GM18867 (cell line): Measurements from ENCODE around the gene PKP3.
"Not testable (repeated sequence)": the region's sequence is repeated elsewhere in the genome, so short reads cannot be mapped to it uniquely, and the experiment has no call there.

Experiments used
- ATAC-seq: cut with Tn5 transposase; IDR thresholded peaks from one replicate; pipeline ENCODE4 v1.9.1; 2021; ENCODE audit warnings: mild to moderate bottlenecking, moderate library complexity; ENCODE audit not compliant: unreplicated experiment

Gene PKP3, protein sequence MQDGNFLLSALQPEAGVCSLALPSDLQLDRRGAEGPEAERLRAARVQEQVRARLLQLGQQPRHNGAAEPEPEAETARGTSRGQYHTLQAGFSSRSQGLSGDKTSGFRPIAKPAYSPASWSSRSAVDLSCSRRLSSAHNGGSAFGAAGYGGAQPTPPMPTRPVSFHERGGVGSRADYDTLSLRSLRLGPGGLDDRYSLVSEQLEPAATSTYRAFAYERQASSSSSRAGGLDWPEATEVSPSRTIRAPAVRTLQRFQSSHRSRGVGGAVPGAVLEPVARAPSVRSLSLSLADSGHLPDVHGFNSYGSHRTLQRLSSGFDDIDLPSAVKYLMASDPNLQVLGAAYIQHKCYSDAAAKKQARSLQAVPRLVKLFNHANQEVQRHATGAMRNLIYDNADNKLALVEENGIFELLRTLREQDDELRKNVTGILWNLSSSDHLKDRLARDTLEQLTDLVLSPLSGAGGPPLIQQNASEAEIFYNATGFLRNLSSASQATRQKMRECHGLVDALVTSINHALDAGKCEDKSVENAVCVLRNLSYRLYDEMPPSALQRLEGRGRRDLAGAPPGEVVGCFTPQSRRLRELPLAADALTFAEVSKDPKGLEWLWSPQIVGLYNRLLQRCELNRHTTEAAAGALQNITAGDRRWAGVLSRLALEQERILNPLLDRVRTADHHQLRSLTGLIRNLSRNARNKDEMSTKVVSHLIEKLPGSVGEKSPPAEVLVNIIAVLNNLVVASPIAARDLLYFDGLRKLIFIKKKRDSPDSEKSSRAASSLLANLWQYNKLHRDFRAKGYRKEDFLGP

DNA sequence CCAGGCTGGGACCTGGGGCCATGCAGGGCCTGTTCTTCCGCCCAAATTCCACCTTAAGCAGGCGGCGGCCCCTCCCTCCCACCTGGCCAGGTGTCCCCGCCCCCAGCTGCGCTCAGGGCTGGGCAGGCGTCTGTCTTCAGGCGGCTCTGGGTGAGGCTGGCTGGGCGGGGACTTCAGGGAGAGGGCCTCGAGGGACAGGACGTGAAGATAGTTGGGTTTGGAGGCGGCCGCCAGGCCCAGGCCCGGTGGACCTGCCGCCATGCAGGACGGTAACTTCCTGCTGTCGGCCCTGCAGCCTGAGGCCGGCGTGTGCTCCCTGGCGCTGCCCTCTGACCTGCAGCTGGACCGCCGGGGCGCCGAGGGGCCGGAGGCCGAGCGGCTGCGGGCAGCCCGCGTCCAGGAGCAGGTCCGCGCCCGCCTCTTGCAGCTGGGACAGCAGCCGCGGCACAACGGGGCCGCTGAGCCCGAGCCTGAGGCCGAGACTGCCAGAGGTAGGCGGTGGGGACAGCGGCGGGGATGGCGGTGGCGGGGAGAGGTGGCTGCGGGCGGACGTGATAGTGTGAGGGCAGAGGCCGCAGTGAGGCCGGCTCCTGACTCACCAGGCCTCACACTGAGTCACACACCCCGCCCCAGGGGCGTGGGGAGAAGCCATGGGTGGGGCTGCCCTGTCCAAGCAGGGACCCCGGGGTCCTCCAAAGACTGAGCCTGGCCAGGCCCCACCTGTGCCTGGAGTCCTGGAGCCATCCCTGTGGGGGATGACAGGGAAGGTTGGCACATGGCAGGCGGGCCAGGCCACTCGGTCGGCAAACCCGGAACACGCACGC, at the start of gene PKP3:
PKP3 (plus strand) TSS at position 176 of the 824 bp plus-strand sequence; CDS start at position 260, 84 bp downstream.
- ATAC-seq: no peak

DNA sequence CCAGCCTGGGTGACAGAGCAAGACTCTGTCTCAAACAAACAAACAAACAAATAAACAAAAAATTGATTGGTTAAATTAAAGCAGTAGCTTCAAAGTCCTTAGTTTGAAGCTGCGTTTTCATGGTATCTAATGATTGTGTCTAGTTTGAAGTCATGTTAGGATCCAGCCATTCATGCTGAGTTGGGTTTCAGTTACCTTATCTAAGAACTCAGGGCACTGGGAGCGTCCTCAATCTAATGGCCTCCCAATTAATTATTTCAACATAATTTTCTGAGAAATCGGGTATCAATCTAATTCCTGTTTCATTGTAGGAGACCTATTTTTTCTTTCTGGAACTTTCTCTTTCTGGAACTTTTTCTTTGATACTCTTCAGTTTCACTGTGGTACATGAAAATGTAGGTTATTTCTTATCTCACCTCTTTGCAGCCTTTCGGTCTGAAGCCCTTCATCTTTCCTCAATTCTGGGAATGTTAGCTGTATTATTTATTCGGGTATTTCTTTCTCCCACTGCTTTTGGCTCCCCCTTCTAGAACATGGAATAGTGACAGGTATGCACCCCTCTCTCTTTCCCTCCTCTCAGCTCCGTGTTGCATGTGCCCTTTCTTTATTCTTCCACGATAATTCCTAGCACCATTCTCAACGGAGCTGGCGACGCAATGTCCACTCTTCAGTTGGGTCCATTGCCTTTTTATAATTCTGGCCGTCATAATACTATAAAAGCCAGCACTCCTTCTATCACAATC, 49.0 kb upstream of the PKP3 start:
- ATAC-seq: no peak

DNA sequence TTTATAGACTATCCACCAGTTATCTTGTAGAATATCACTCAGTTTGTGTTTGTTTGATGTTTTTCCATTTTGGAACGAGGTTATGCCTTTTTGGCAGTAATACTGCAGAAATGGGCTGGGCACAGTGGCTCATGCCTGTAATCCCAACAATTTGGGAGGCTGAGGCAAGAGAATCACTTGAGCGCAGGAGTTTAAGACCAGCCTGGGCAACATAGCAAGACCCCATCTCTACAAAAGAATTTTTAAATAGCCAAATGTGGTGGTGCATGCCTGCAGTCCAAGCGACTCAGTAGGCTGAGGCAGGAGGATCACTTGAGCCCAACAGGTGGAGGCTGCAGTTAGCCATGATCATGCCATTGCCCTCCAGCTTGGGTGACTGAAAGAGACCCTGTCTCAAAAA, 47.5 kb upstream of the PKP3 start:
- no peak for ATAC-seq

- ATAC-seq: not testable (repeated sequence)
Observed at GRCh38 chr11:349270-349954, 44.6 kb upstream of the PKP3 start.

DNA sequence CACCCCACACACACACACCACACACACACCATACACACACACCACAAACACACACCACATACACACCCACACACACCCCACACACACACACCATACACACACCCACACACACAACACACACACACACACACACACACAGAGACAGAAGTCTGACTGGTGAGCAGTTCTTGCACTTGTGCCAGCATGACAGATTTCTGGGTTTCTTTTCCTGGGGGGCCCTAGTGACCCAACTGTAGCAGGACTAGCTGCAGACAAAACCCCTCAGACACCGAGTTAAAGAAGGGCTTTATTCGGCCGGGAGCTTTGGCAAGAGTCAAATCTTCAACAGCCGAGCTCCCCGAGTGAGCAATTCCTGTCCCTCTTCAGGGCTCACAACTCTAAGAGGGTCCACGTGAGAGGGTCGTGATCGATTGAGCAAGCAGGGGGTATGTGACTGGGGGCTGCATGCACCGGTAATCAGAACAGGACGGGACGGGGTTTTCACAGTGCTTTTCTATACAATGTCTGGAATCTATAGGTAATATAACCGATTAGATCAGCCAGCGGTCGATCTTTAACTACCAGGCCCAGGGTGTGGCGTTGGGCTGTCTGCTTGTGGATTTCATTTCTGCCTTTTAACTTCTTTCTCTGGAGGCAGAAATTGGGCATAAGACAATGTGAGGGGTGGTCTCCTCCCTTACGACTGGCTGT, 43.8 kb upstream of the PKP3 start:
- not testable (repeated sequence) for ATAC-seq

GRCh38 chr11:350723-351255, 43.2 kb upstream of the PKP3 start:
- peak; percentile 51 for ATAC-seq

- ATAC-seq: no peak
Observed at GRCh38 chr11:351411-351810, 42.6 kb upstream of the PKP3 start.

GRCh38 chr11:352456-353031, 41.5 kb upstream of the PKP3 start:
- ATAC-seq: no peak

DNA sequence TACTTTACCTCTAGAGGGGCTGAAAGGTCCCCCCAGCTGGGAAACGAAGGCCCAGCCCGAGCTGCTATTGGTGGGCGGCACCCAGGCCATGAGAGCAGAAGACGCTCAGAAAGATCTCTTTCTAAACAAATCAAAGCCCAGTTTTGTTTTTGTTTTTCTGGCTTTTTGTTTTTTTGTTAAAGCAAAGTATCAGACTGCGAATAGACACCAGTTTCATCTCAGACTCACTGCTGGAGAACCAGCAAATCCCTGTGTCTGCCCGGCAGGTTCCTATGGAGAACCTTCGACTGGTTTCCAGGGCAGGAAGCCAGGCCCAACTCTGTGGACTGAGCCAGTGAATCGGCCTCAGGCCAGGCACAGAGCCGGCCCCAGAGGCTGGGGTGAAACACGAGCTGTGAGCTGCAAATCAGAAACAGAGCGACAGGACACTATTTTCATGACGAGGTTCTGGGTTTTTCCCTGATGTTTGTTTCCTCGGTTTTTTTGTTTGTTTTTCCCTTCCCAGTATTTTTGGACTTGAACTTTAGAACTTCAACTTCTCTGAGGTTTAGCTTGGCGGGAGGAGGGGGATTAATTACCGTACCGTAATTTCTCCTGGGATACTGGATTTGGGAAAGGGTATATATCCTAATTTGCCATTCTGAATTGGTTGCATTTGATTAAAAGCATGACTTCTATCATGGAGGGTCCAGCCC, 40.7 kb upstream of the PKP3 start:
- no peak for ATAC-seq

- peak; percentile 50 for ATAC-seq
Observed at GRCh38 chr11:355581-356458, 38.2 kb upstream of the PKP3 start.

DNA sequence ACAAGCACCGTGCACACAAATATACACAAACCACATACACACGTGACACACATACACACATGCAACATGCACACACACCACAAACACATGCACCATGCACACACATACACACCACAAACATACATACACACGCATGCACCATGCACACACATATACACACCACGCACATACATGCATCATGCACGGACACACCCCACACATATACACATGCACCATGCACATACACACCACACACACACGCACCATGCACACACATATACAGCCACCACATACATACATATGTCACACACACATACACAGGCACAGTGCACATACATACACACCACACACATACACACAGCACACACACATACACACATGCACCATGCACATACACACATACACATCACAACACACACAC, 37.4 kb upstream of the PKP3 start:
- no peak for ATAC-seq

- no peak for ATAC-seq
Observed at GRCh38 chr11:357582-357981, 36.4 kb upstream of the PKP3 start.

DNA sequence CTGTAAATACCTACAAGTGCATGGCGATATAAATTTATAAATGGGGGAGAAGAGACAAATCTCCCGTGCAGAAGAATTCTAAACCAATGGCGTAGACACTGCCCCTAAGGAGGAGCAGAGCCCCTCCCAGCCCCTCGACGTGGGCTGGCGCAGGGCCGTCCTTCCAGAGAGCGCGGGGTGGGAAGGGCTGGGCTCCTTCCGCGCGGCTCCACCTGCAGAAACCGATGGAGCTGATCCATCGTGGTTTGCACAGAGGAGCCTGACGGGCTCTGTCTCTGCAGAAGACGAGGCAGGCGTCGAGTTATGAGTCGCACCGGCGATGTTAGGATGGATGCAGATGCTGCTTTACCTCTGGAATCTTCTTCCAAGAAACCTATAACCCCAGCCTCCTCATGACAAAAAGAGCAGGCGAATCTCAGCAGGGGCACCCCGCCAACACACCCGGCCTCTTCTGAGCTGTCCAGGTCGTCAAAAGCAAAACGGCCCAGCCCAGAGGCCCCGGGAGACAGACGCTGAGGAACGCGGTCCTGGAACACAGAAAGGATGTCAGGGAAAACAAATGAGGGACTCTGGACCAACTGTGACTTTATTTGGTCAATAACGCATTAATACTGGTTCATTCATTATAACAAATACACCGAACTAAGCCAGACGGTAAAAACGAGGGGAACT, 35.7 kb upstream of the PKP3 start:
- ATAC-seq: no peak

GRCh38 chr11:359181-359714, 34.8 kb upstream of the PKP3 start:
- ATAC-seq: no peak

- no peak for ATAC-seq
Observed at GRCh38 chr11:360326-361280, 33.4 kb upstream of the PKP3 start.
